Gastrocnemius medialis (tissue), 4 donors: ENCODE measurements around the gene CHCHD3. TPM values are rescaled to one million over a fixed set of nuclear protein-coding genes. Genes with fewer than 3 reads are reported as not detected.

Experiments used
- ATAC-seq, 2 donors: fragments of 150-250 bp; one replicate each; pipeline ENCODE4 v1.9.1; 2016
- DNase-seq, 2 donors: peaks; one replicate each; pipeline ENCODE4 v3.0.0-alpha.2; 2019
- H3K27ac ChIP-seq, 4 donors: fragments of 200-600 bp; sonication (generic); 1 replicate in 1 of 4; 2 replicates in 3 of 4; pipeline ENCODE4 v1.5.1; 2016 to 2018; ENCODE audit warnings: mild to moderate bottlenecking in 2 of 4, moderate library complexity in 1 of 4
- H3K27me3 ChIP-seq, 3 donors: fragments of 200-600 bp; sonication (generic) in 2 of 3; 1 replicate in 1 of 3; 2 replicates in 2 of 3; pipeline versions ENCODE4 v1.5.1 to v1.6.0; 2016 to 2019; ENCODE audit warnings: mild to moderate bottlenecking in 1 of 3, moderate library complexity in 1 of 3
- H3K36me3 ChIP-seq, 2 donors: fragments of 200-600 bp; sonication (generic) in 1 of 2; one replicate each; pipeline ENCODE4 v1.5.1; 2017 to 2018
- H3K4me1 ChIP-seq, 2 donors: fragments of 200-600 bp; sonication (generic) in 1 of 2; one replicate each; pipeline ENCODE4 v1.5.1; 2016 to 2017; ENCODE audit warnings: mild to moderate bottlenecking in 2 of 2
- H3K4me3 ChIP-seq, 4 donors: fragments of 200-600 bp; sonication (generic) in 3 of 4; 1 replicate in 1 of 4; 2 replicates in 3 of 4; pipeline ENCODE4 v1.5.1; 2016 to 2019; ENCODE audit warnings: mild to moderate bottlenecking in 2 of 4
- H3K9me3 ChIP-seq, 3 donors: fragments of 200-600 bp; sonication (generic) in 2 of 3; 1 replicate in 1 of 3; 2 replicates in 2 of 3; pipeline ENCODE4 v1.5.1; 2016 to 2019
- CTCF ChIP-seq, 5 experiments: fragments of 450-650 bp in 3 of 5; fragments of 200-600 bp in 2 of 5; sonication (generic) in 2 of 5; IDR thresholded peaks in 4 of 5; conservative IDR thresholded peaks in 1 of 5; 1 replicate in 4 of 5; 2 replicates in 1 of 5; pipeline ENCODE4 v1.5.1; 2016 to 2019; ENCODE audit warnings: antibody characterized with exemption in 5 of 5, mild to moderate bottlenecking in 3 of 5, moderate library complexity in 3 of 5
- POLR2A ChIP-seq, 2 donors: fragments of 450-650 bp; IDR thresholded peaks; one replicate each; pipeline ENCODE4 v1.6.1; 2017; ENCODE audit warnings: antibody characterized with exemption in 2 of 2, mild to moderate bottlenecking in 2 of 2, moderate library complexity in 2 of 2
- in situ Hi-C, 4 donors: fragments of 200-750 bp; cut with MboI; loops; one replicate each; pipeline versions ENCODE4 v1.15.0 to v1.8.0; 2017; ENCODE audit warnings: low sequenced_read_pairs in 4 of 4
- intact Hi-C: fragments of 100-400 bp; cut with DNase I; formaldehyde crosslinking; loops from one replicate; pipeline ENCODE4 v1.15.1; 2023; ENCODE audit warnings: low total_unique reads
- total RNA-seq, 4 donors: library from RNA; depleted of rRNA; stranded (reverse); fragments of >200 nt; gene quantifications; one replicate each; pipeline versions ENCODE4 v1.1.0 to v1.2.3, GENCODE V29; 2016

CHCHD3 gene
- total RNA-seq, 4 donors from 2014 or later: 110 to 177 (median 131) TPM

GRCh38 chr7:132765861-132766260 is 316.0 kb downstream of the CHCHD3 start:
- Histone ChIP-seq H3K4me1 (no peaks in the 10 kb centered on the region), H3K9me3 (no peaks in the 10 kb centered on the region), H3K36me3 (no peaks in the 10 kb centered on the region), H3K4me3 (no peak overlapping the region), H3K27me3 (no peaks in the 10 kb centered on the region), H3K27ac (no peak overlapping the region)
- no peak for TF ChIP-seq POLR2A (IDR thresholded peaks at IDR 0.05)
- ATAC-seq (no peak), DNase-seq (no peak)
- intact Hi-C loops: no loop called here
- in situ Hi-C loops: no loop called here

- ATAC-seq (no peak), DNase-seq (no peak)
- Histone ChIP-seq H3K9me3 (no peaks in the 10 kb centered on the region), H3K36me3 (no peaks in the 10 kb centered on the region), H3K4me1 (no peaks in the 10 kb centered on the region), H3K27me3 (no peaks in the 10 kb centered on the region), H3K27ac (no peak overlapping the region), H3K4me3 (no peak overlapping the region)
- TF ChIP-seq POLR2A (IDR thresholded peaks at IDR 0.05) (no peak), CTCF (IDR thresholded peaks at IDR 0.05 in 4 of 5, conservative IDR thresholded peaks at IDR 0.05 in 1 of 5) (no peak)
- in situ Hi-C loops (no loop called here), intact Hi-C loops (no loop called here)
Observed at GRCh38 chr7:132764762-132765161, 317.1 kb downstream of the CHCHD3 start.

GRCh38 chr7:132760866-132761265 is 321.0 kb downstream of the CHCHD3 start:
- Histone ChIP-seq H3K4me3 (no peak overlapping the region), H3K27me3 (no peaks in the 10 kb centered on the region), H3K9me3 (no peaks in the 10 kb centered on the region), H3K36me3 (no peaks in the 10 kb centered on the region), H3K4me1 (no peaks in the 10 kb centered on the region), H3K27ac (no peak overlapping the region)
- intact Hi-C loops (no loop called here), in situ Hi-C loops (no loop called here)
- ATAC-seq: no peak
- DNase-seq: no peak
- TF ChIP-seq POLR2A (IDR thresholded peaks at IDR 0.05): no peak
- TF ChIP-seq CTCF (IDR thresholded peaks at IDR 0.05 in 4 of 5, conservative IDR thresholded peaks at IDR 0.05 in 1 of 5): no peak

GRCh38 chr7:132760244-132760623 is 321.7 kb downstream of the CHCHD3 start:
- ATAC-seq: no peak
- intact Hi-C loops: no loop called here
- Histone ChIP-seq H3K27ac (no peak overlapping the region), H3K9me3 (no peaks in the 10 kb centered on the region), H3K27me3 (no peaks in the 10 kb centered on the region), H3K4me1 (no peaks in the 10 kb centered on the region), H3K4me3 (no peak overlapping the region), H3K36me3 (no peaks in the 10 kb centered on the region)
- in situ Hi-C loops: no loop called here
- no peak for DNase-seq
- TF ChIP-seq CTCF (IDR thresholded peaks at IDR 0.05 in 4 of 5, conservative IDR thresholded peaks at IDR 0.05 in 1 of 5) (no peak), POLR2A (IDR thresholded peaks at IDR 0.05) (no peak)

- no peak for ATAC-seq
- H3K4me1 ChIP-seq: no peaks in the 10 kb centered on the region
- TF ChIP-seq CTCF (IDR thresholded peaks at IDR 0.05 in 4 of 5, conservative IDR thresholded peaks at IDR 0.05 in 1 of 5) (no peak), POLR2A (IDR thresholded peaks at IDR 0.05) (no peak)
- H3K27ac ChIP-seq: no peak overlapping the region
- intact Hi-C loops: no loop called here
- H3K9me3 ChIP-seq: no peaks in the 10 kb centered on the region
- in situ Hi-C loops: no loop called here
- no peaks in the 10 kb centered on the region for H3K27me3 ChIP-seq
- H3K36me3 ChIP-seq: no peaks in the 10 kb centered on the region
- no peak overlapping the region for H3K4me3 ChIP-seq
- DNase-seq: no peak
Observed at GRCh38 chr7:132759482-132760243, 322.2 kb downstream of the CHCHD3 start.
